Neuronal stem cell (in vitro differentiated cells): ENCODE data around the gene PPIP5K1.
"Not testable (repeated sequence)": the region's sequence is repeated elsewhere in the genome, so short reads cannot be mapped to it uniquely, and the experiment has no call there.

Experiments
- DNase-seq: peaks from one replicate; pipeline ENCODE4 v3.0.0-alpha.2; 2013; ENCODE audit warnings: low spot score
- H2AFZ ChIP-seq: one replicate; pipeline ENCODE4 v1.6.1; 2013; ENCODE audit warnings: mild to moderate bottlenecking, low read length, inconsistent platforms
- H2AK5ac ChIP-seq: 2 replicates; pipeline ENCODE4 v1.6.1; 2013; ENCODE audit warnings: low read depth, mild to moderate bottlenecking, inconsistent platforms, low read length, moderate library complexity, mixed read lengths
- H2BK120ac ChIP-seq: 2 replicates; pipeline ENCODE4 v1.6.1; 2013; ENCODE audit warnings: low read depth, mild to moderate bottlenecking, inconsistent platforms, low read length, moderate library complexity, mixed read lengths
- H2BK12ac ChIP-seq: one replicate; pipeline ENCODE4 v1.6.1; 2013; ENCODE audit warnings: low read length, inconsistent platforms
- H2BK15ac ChIP-seq: 2 replicates; pipeline ENCODE4 v1.6.1; 2013; ENCODE audit warnings: mild to moderate bottlenecking, low read length, inconsistent platforms, mixed read lengths
- H2BK5ac ChIP-seq: one replicate; pipeline ENCODE4 v1.6.1; 2013; ENCODE audit warnings: inconsistent platforms, mild to moderate bottlenecking, low read length, moderate library complexity
- H3K14ac ChIP-seq: one replicate; pipeline ENCODE4 v1.6.1; 2013; ENCODE audit warnings: low read length, inconsistent platforms
- H3K18ac ChIP-seq: 2 replicates; pipeline ENCODE4 v1.6.1; 2013; ENCODE audit warnings: low read length, inconsistent platforms
- H3K23ac ChIP-seq: 2 replicates; pipeline ENCODE4 v1.6.1; 2013; ENCODE audit warnings: low read depth, mild to moderate bottlenecking, mixed read lengths, low read length, inconsistent platforms; ENCODE audit not compliant: poor library complexity
- H3K27ac ChIP-seq: replicated peaks from 3 replicates; pipeline ENCODE4 v1.5.1; 2013; ENCODE audit warnings: low read length, inconsistent platforms
- H3K27me3 ChIP-seq, 3 experiments: 2 replicates each; pipeline ENCODE4 v1.6.1; 2013; ENCODE audit warnings: low read length in 3 of 3, mild to moderate bottlenecking in 2 of 3, inconsistent platforms in 1 of 3, low read depth in 1 of 3, mixed read lengths in 1 of 3, moderate library complexity in 1 of 3; ENCODE audit not compliant: control insufficient read depth in 3 of 3, insufficient read depth in 3 of 3
- H3K36me3 ChIP-seq, 2 donors: replicated peaks in 1 of 2; 2 replicates each; pipeline ENCODE4 v1.6.1; 2013; ENCODE audit warnings: low read length in 2 of 2; ENCODE audit not compliant: control insufficient read depth in 2 of 2, insufficient read depth in 2 of 2
- H3K4ac ChIP-seq: 2 replicates; pipeline ENCODE4 v1.6.1; 2013; ENCODE audit warnings: inconsistent platforms, mild to moderate bottlenecking, low read length, moderate library complexity
- H3K4me1 ChIP-seq, 2 donors: 1 replicate in 1 of 2; 2 replicates in 1 of 2; pipeline ENCODE4 v1.6.1; 2013; ENCODE audit warnings: low read length in 2 of 2, low read depth in 1 of 2; ENCODE audit not compliant: control insufficient read depth in 2 of 2, insufficient read depth in 1 of 2
- H3K4me2 ChIP-seq: one replicate; pipeline ENCODE4 v1.6.1; 2013; ENCODE audit warnings: mild to moderate bottlenecking, low read length, inconsistent platforms; ENCODE audit not compliant: insufficient read depth, poor library complexity, severe bottlenecking
- H3K4me3 ChIP-seq, 2 donors: 2 replicates each; pipeline ENCODE4 v1.5.1; 2013; ENCODE audit warnings: low read length in 2 of 2, mild to moderate bottlenecking in 2 of 2, inconsistent platforms in 1 of 2, moderate library complexity in 1 of 2
- H3K79me1 ChIP-seq: one replicate; pipeline ENCODE4 v1.6.1; 2013; ENCODE audit warnings: low read depth, mild to moderate bottlenecking, inconsistent platforms, low read length, moderate library complexity
- H3K9ac ChIP-seq: one replicate; pipeline ENCODE4 v1.6.1; 2013; ENCODE audit warnings: mild to moderate bottlenecking, low read depth, low read length, inconsistent platforms; ENCODE audit not compliant: poor library complexity
- H3K9me3 ChIP-seq, 2 donors: replicated peaks in 1 of 2; 2 replicates each; pipeline versions ENCODE3 to v1.6.1; 2013; ENCODE audit warnings: low read length in 2 of 2, mild to moderate bottlenecking in 2 of 2, inconsistent platforms in 1 of 2, low read depth in 1 of 2, mixed read lengths in 1 of 2, moderate library complexity in 1 of 2; ENCODE audit not compliant: control insufficient read depth in 2 of 2, insufficient read depth in 1 of 2
- H4K8ac ChIP-seq: one replicate; pipeline ENCODE4 v1.6.1; 2013; ENCODE audit warnings: low read depth, mild to moderate bottlenecking, inconsistent platforms, low read length, moderate library complexity
- H4K91ac ChIP-seq: one replicate; pipeline ENCODE4 v1.6.1; 2013; ENCODE audit warnings: low read length, low read depth, mild to moderate bottlenecking, inconsistent platforms; ENCODE audit not compliant: poor library complexity
- WGBS, 2 donors: extraction: QIAGEN DNeasy Blood & Tissue Kit; methylation state at CpG; one replicate each; pipeline ENCODE4 v1.1.7; 2013; ENCODE audit warnings: missing lambda C conversion rate in 2 of 2, mixed read lengths in 1 of 2; ENCODE audit not compliant: insufficient read length in 2 of 2, insufficient replicate concordance in 1 of 2; ENCODE audit errors: extremely low coverage in 2 of 2; 5-methylcytosine and 5-hydroxymethylcytosine counted together

The PPIP5K1 gene

GRCh38 chr15:43574607-43575006 is 15.4 kb downstream of the PPIP5K1 start:
- H3K4me2 ChIP-seq, H3K4me3 ChIP-seq: not testable (repeated sequence)

GRCh38 chr15:43566615-43567014 is 23.4 kb downstream of the PPIP5K1 start:
- not testable (repeated sequence) for H2AFZ ChIP-seq, H2BK12ac ChIP-seq, H3K23ac ChIP-seq, H3K4ac ChIP-seq, H3K4me2 ChIP-seq, H4K8ac ChIP-seq, H2BK15ac ChIP-seq, H3K4me3 ChIP-seq, H3K79me1 ChIP-seq, H2BK120ac ChIP-seq, H3K9me3 ChIP-seq, H3K4me1 ChIP-seq, H3K14ac ChIP-seq, H2AK5ac ChIP-seq, H3K18ac ChIP-seq, H2BK5ac ChIP-seq, H3K27me3 ChIP-seq, H3K27ac ChIP-seq, H3K9ac ChIP-seq, H3K36me3 ChIP-seq, H4K91ac ChIP-seq, DNase-seq
- no CpG with 5 or more reads among the region's 2 CpGs for WGBS, 2 donors

More at GRCh38 chr15:43574607-43575006, 15.4 kb downstream of the PPIP5K1 start:
- not testable (repeated sequence) for H3K36me3 ChIP-seq, H3K27ac ChIP-seq, H2AFZ ChIP-seq, H2AK5ac ChIP-seq, H3K14ac ChIP-seq, H3K23ac ChIP-seq, H3K9me3 ChIP-seq, H4K8ac ChIP-seq, H2BK120ac ChIP-seq, H3K9ac ChIP-seq, H4K91ac ChIP-seq, DNase-seq, H3K4ac ChIP-seq, H3K4me1 ChIP-seq, H2BK15ac ChIP-seq, H3K27me3 ChIP-seq, H2BK5ac ChIP-seq, H3K18ac ChIP-seq, H3K79me1 ChIP-seq, H2BK12ac ChIP-seq
- no CpG with 5 or more reads among the region's 1 CpG for WGBS, 2 donors

DNA sequence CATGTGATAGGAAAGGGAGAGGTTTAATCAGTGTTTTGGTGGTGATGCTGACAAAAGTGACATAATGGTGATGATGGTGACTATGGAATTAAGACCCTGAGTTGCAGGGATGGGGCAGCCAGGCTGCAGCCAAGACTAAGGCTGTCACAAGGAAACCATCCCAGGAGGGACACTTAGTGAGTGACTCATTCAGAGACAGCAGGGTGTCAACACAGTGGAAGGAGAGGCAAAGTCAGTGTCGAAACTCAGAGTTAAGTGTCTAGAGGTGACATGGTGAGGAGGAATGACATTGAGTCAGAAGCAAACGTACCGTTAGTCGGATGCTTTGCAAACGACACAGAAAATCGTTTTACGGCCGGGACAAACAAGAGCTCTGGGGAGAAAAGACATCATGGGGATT is 26.2 kb downstream of the PPIP5K1 start:
- H3K4ac ChIP-seq, H3K9me3 ChIP-seq, H3K9ac ChIP-seq, H4K8ac ChIP-seq, H2BK15ac ChIP-seq, H2BK120ac ChIP-seq, H4K91ac ChIP-seq, H3K4me2 ChIP-seq, H3K18ac ChIP-seq, H3K27me3 ChIP-seq, H3K79me1 ChIP-seq, H3K27ac ChIP-seq, H2BK12ac ChIP-seq, H3K14ac ChIP-seq, H3K36me3 ChIP-seq, H3K4me3 ChIP-seq, H3K23ac ChIP-seq, DNase-seq, H2BK5ac ChIP-seq, H2AFZ ChIP-seq, H2AK5ac ChIP-seq, H3K4me1 ChIP-seq: not testable (repeated sequence)
- no CpG with 5 or more reads among the region's 8 CpGs for WGBS, 2 donors

DNA sequence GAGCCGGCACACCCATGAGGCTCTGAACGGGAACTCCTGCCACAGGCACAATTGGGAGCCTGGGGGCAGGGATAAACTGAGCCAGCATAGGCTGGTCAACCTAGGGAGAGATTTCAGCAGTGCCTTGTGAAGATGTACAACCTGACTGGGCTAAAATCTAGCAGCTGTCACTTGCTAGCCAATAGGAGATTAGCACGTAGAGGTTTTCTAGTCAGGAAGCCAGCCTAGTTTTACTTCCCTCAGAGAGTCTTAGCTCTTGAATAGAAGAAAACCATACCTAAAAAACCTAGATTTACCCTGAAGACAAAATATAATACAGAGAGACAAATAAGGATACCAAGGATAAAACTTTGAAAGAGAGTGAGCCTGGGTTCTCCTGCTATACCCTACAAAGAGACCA is 27.3 kb downstream of the PPIP5K1 start:
- H4K91ac ChIP-seq, H3K4ac ChIP-seq, H3K79me1 ChIP-seq, H3K14ac ChIP-seq, H3K9ac ChIP-seq, H3K9me3 ChIP-seq, H3K18ac ChIP-seq, H3K23ac ChIP-seq, H2BK5ac ChIP-seq, H2AFZ ChIP-seq, H2BK120ac ChIP-seq, H2BK12ac ChIP-seq, H3K4me2 ChIP-seq, H3K4me3 ChIP-seq, H3K36me3 ChIP-seq, H3K27ac ChIP-seq, H4K8ac ChIP-seq, DNase-seq, H3K4me1 ChIP-seq, H3K27me3 ChIP-seq, H2BK15ac ChIP-seq, H2AK5ac ChIP-seq: not testable (repeated sequence)
- WGBS, 2 donors, result no CpG with 5 or more reads among the region's 3 CpGs
